ENCODE measurements around the gene MISP3.

DNA sequence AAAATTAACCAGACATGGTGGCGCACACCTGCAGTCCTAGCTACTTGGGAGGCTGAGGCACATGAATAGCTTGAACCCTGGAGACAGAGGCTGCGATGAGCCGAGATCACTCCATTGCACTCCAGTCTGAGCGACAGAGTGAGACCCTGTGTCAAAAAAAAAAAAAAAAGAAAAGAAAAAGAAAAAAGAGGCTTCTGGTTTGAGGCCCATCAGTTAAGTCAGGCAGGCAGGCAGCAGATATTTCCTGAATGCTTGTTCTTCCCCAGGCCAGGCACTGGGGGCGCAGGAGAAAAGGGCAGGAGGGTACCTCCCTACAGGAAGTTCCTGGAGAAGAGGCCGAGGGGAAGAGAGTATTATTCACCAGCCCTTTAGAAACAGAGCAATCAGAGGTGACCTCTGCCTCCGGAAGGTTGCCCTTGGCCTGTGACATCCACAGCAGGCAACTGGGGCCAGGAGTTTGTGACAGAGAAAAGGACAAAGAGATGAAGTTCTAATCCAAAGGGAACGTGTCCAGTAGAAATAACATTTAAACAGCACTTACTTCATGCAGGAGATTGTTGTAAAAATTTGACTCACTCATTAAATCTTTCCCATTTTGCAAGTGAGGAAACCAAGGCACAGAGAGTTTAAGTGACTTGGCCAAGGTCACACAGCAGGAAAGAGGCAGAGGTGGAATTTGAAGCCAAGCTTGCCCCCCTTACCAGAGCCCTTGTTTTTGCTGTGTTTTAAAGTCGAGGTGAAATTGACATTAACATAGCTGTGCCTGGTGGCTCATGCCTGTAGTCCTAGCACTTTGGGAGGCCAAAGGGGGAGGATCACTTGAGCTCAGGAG lies 49.0 kb upstream of the MISP3 start:
- no peak for TF ChIP-seq YY1 (IDR thresholded peaks at IDR 0.05; ENCODE audit: insufficient read depth, insufficient read length)
- TF ChIP-seq SUZ12 (IDR thresholded peaks at IDR 0.05; ENCODE audit: extremely low read depth, insufficient read depth, insufficient read length), result no peak

Measured in NT2/D1 (cell line).